GM15510 (cell line): ENCODE results near the gene CCDC61.

Experiments used
- POLR2A ChIP-seq: IDR thresholded peaks from 3 replicates; pipeline ENCODE4 v1.6.1; 2011; ENCODE audit warnings: borderline replicate concordance; ENCODE audit not compliant: insufficient read length; ENCODE audit errors: extremely low read depth

The CCDC61 gene

GRCh38 chr19:45995715-45996385, 583 bp downstream of the CCDC61 start:
- TF ChIP-seq POLR2A, result no peak

GRCh38 chr19:45996933-45997332, 1.7 kb downstream of the CCDC61 start:
- TF ChIP-seq POLR2A, result no peak

GRCh38 chr19:45998834-45999233, 3.6 kb downstream of the CCDC61 start:
- TF ChIP-seq POLR2A, result no peak

- TF ChIP-seq POLR2A, result no peak
These were observed 4.4 kb downstream of the CCDC61 start for GRCh38 chr19:45999653-46000121.

- no peak for TF ChIP-seq POLR2A
These were observed 5.4 kb downstream of the CCDC61 start for GRCh38 chr19:46000491-46001246.

GRCh38 chr19:46002678-46003275, 7.5 kb downstream of the CCDC61 start:
- TF ChIP-seq POLR2A, result no peak

GRCh38 chr19:46006411-46006810, 11.1 kb downstream of the CCDC61 start:
- TF ChIP-seq POLR2A, result no peak

GRCh38 chr19:46009530-46010510, 14.6 kb downstream of the CCDC61 start:
- no peak for TF ChIP-seq POLR2A

GRCh38 chr19:46014534-46014933, 19.3 kb downstream of the CCDC61 start:
- TF ChIP-seq POLR2A, result no peak

- no peak for TF ChIP-seq POLR2A
These were observed 19.8 kb downstream of the CCDC61 start for GRCh38 chr19:46014941-46015686.

- no peak for TF ChIP-seq POLR2A
These were observed 20.6 kb downstream of the CCDC61 start for GRCh38 chr19:46015687-46016425.

GRCh38 chr19:46016426-46017094, 21.3 kb downstream of the CCDC61 start:
- TF ChIP-seq POLR2A, result no peak

- TF ChIP-seq POLR2A, result no peak
These were observed 21.8 kb downstream of the CCDC61 start for GRCh38 chr19:46017095-46017429.

- no peak for TF ChIP-seq POLR2A
These were observed 22.8 kb downstream of the CCDC61 start for GRCh38 chr19:46017874-46018675.
